ENCODE measurements around the gene KDM7A. TPM values are rescaled to one million over a fixed set of nuclear protein-coding genes. Genes with fewer than 3 reads are reported as not detected.

KDM7A gene
- total RNA-seq, 1 donor from 2014 or later: 8.8 TPM

DNA sequence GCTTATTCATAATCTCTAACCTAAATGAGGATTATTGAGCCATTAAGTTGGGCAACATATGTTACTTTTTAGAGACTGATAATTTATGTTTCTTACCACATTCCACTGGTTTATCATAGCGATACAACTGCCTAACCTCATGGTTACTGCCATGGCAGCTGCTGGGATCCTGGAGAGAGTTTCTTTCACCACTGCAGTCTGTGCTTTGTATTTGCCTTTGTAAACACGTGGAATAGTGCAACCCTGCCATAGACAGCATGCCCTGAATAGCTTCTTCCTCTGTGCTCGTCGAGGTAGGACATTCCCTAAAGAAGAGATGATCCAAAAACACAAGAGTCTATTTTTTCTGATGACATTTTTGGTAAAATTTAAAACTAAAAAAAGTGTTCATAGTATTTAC lies 80.3 kb downstream of the KDM7A start:
- DNase-seq (ENCODE audit: extremely low read depth, low read depth, low spot score): no peak

DNA sequence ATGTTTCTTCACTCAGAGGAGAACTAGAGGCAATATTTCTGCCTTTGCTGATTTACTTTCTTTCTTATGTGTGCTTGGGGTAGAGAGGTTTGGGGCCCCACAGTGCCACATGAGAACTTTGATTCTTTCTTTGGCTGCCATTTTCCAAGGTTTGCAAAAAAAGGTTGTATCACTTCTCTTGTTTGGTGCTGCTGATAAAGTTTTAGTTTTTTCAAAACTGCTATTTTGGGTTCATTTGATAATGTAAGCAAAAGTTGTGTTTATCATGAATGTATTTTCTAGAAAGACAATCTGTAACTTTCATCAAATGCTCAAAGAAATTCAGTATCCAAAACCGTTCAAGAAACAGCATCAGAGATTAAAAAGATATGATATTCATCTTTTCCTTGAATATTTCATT lies 83.4 kb downstream of the KDM7A start:
- DNase-seq (ENCODE audit: extremely low read depth, low read depth, low spot score): no peak

DNA sequence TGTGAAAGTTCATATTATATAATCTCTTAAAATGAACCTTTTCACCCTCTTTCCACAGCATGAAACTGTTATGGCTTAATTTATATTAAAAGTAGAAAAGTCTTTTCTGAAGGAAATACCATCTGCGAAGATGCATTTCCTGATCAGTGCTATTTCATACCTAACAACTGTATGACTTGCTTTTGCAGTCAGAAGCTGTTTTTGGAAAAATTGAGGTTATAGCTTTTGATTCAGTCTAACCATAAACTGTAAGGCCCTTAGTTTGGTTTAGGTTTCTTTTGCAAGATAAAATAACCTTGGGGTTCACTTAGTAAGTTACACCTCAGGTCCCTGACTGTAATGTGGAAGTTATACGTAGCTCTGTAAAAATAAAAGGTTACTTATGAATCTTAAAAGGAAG lies 91.3 kb downstream of the KDM7A start:
- DNase-seq (ENCODE audit: extremely low read depth, low read depth, low spot score): no peak

DNA sequence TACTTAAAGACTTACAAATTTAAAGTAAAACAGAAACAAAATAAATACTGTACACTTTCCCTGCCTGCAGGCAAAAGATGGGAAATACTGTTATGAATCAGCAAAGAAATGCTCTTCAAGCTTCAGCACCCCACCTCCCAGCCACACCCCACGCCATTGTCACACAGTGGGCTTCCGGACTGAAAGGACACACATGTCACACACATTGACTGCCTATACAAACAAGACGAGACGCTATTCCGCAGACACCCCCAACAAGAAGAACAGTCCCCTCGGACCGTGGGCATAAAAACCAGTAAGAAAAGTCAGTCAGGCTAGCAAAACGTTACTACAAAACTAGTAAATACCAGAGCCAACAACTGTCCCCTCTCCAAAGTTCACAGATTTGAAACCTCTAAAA lies 91.8 kb downstream of the KDM7A start:
- no peak for DNase-seq (ENCODE audit: extremely low read depth, low read depth, low spot score)

DNA sequence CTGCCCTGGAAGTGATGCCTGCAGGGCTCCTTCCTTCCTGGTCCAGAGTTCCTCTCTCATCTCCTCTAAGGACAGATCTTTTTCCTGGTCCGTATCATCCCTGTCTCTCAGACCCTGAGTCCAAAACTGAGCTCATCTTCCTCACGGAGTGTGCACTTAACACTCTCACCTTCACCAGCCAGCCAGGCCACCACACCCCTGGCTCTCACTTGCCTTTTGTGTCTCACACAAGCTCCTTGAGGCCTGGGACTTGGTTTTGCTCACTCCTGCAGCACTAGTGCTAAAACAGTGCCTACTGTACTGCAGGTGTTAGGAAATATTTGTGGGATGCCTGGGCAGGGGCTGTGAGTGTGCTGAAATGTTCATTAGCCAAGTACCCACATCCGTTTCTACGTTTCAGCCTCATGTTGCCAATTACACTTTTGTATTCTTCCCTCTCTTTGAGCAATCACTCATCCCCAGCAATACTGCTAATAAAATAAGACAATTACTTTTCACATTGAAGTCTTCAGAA lies 92.6 kb downstream of the KDM7A start:
- DNase-seq (ENCODE audit: extremely low read depth, low read depth, low spot score): no peak

DNA sequence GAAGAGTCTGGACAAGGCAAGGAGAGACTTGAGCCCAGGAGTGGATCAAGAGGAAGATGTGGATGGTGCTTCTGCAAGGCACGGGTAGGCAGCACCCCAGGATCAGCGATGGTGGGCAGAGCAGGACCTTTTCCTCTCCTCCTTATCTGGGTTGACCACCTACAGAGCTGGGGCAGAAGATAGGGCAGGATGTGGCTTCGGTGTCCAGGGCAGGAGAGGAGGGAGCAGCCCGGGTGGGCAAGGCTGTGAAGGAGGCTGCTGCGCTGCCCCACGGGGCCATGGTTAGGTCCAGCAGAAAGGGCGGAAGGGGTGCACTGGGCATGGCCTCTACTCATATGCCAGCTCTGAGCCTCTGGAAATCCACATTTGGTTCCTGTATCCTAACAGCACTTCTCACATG lies 94.0 kb downstream of the KDM7A start:
- DNase-seq (ENCODE audit: extremely low read depth, low read depth, low spot score): no peak

DNA sequence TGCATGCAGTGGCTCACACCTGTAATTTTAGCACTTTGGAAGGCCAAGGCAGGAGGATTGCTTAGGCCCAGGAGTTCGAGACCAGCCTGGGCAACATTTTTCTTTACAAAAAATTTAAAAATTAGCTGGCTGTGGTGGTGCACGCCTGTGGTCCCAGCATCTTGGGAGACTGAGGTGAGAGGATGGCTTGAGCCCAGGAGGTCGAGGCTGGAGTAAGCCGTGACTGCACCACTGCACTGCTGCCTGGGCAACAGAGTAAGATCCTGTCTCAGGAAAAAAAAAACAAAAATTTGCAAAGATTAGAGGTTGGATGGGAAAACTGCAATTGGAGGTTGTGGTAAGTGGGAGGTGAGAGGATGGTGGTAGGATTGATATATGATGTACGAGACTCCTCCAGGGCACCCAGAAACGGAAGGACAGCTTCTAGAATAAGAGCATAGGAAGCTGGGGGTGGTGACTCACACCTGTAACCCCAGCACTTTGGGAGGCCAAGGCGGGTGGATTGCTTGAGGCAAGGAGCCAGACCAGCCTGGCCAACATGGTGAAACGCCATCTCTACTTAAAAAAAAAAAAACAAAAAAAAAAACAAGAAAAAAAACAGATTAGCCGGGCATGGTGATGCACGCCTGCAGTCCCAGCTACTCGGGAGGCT lies 94.9 kb downstream of the KDM7A start:
- DNase-seq (ENCODE audit: extremely low read depth, low read depth, low spot score): no peak

DNA sequence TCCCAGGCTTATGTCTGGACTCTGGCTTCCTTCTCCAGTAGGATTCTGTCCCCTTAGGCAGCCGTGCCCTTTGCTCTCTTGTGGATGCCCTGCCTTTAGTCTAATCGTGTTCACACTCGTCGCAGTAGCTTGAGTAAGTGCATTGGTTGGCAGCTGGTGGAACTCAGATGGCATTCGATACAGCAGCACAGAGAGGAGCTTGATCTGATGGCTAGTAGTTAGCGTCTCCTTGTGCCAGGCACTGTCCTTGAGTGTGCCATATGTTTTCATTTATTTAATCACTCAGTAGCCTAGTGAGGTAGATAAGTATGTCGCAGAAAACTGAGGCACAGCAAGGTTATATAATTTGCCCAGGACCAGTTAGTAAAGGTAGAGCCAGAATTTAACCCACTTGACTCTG lies 95.9 kb downstream of the KDM7A start:
- no peak for DNase-seq (ENCODE audit: extremely low read depth, low read depth, low spot score)

DNA sequence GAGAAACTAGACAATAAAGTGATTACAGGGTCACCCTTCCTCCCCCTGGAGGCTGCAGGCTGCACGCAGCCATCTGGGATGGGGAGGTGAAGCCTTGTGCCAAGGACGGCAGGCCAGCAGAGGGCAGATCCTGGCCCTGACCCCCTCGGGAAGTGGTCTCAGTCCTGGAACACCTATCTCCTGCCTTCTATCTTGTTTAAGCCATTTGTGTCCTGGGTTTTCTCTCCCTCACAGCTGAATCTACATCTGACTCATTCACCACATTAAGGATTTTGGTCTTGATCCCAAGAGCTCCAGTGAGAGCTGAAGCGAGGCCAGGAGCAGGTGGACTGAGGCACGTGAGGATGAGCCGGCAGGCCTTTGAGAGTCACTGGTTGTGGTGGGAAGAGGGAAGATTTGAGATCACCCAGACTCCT lies 97.7 kb downstream of the KDM7A start:
- DNase-seq (ENCODE audit: extremely low read depth, low read depth, low spot score): no peak

DNA sequence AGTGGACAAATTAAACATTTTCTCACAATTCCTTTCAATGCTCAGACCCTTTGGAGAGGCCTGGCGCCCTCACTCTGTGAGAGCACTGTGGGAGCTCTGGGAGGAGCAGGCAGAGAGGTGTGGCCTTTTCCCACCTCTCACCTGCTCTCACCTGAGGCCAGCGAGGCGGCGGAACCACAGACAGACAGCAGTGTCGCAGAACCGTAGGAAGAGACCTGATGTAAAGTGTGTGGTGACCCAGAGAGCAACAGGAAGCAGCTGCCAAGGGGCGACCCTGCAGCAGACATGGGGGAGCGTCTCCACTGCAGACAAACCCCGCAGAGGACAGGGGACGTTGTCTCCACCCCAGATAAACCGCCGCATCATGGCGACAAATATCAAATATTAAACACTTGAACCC lies 98.4 kb downstream of the KDM7A start:
- DNase-seq (ENCODE audit: extremely low read depth, low read depth, low spot score): no peak

DNA sequence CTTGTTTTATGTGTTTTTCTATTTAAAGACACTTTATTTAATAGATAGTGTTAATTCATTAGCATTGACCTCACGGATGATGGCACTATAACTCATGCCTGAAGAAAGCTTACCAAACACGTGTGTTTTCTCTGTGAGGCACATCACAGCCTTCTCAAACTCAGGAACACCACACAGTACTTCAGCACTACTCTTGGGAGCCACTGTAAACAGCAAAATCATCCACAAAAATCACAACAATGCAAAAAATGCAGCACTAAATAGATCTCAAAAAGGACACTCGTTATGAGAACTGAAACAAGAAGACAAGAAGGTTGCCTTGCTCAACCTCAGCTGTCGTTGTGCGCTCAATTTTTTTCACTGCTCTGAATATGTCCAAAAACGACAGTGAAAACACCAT lies 102.0 kb downstream of the KDM7A start:
- DNase-seq (ENCODE audit: extremely low read depth, low read depth, low spot score): no peak

DNA sequence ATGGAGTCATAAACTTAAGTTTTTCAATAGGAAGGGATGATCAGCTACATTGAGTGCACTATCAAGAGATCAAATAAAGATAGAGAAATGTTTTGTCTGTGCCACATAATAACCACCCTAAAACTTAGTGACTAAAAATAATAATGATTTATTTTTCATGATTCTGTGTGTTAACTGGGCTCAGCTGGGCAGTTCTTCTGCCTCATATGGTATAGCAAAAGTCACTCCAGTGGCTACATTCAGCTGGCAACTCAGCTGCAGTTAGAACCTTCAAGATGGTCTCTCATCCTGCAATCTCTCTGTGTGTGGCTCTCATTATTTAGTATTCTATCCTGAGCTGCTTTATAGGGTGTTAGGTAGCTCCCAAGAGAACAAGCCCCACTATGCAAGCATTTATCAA lies 106.2 kb downstream of the KDM7A start:
- DNase-seq (ENCODE audit: extremely low read depth, low read depth, low spot score): no peak

DNA sequence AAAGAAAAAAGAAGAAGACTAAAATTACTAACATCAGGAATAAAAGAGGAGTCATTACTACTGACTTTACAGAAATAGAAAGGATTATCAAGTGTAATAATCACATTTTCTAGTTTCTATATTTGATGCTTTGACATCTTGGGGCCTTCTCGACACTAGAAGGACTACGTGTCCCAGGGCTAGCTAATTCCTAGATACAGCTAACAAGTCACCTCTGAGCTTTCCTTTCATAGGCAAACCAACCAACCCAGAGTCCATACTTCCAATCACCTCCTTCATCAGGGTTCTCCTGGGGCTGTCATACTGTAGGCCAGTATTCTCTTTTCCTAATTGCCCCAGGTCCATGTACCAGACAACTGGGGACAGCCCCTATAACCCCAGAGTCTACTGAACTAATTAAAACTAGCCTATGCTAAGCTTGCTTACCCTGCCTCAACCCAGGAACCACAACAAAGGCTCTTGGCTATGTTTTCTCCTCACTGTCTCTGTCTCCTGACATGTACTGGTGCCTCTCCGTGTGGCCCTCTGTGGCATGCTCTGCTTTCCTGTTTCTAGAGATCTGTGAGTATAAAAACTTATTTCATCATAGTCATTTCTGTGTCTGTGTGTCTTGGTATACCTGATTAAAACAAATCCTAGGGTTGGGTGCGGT lies 107.4 kb downstream of the KDM7A start:
- DNase-seq (ENCODE audit: extremely low read depth, low read depth, low spot score): no peak

DNA sequence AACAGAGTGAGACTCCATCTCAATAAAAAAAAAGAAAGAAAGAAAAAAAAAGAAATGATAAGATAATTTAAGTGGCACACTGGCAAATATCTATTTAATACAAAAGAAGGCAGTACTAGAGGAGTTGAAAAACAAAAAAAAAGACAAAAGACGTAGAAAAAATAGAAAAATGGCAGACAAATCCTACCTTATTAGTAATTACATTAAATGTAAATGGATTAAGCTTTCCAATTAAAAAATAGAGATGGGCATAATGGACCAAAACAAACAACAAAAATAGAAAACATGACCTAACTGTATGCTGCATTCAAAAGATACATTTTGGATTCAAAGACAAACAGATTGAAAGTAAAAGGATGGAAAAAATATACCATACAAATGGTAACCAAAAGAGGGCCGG lies 108.8 kb downstream of the KDM7A start:
- no peak for DNase-seq (ENCODE audit: extremely low read depth, low read depth, low spot score)

DNA sequence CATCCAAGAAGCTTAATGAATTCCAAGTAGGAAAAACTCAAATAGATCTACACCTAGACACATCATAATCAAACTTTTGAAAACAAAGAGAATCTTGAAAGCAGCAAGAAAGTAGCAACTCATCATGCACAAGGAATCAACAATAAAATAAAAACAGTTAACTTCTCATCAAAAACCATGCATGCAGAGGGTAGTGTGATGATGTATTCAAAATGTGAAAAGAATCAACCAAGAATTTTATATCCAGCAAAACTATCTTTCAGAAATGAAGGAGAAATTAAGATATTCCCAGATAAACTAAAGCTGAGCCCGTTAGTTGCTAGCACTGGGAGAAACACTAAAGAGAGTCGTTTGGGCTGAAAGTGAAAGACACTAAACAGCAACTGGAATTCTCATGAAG lies 109.7 kb downstream of the KDM7A start:
- no peak for DNase-seq (ENCODE audit: extremely low read depth, low read depth, low spot score)

DNA sequence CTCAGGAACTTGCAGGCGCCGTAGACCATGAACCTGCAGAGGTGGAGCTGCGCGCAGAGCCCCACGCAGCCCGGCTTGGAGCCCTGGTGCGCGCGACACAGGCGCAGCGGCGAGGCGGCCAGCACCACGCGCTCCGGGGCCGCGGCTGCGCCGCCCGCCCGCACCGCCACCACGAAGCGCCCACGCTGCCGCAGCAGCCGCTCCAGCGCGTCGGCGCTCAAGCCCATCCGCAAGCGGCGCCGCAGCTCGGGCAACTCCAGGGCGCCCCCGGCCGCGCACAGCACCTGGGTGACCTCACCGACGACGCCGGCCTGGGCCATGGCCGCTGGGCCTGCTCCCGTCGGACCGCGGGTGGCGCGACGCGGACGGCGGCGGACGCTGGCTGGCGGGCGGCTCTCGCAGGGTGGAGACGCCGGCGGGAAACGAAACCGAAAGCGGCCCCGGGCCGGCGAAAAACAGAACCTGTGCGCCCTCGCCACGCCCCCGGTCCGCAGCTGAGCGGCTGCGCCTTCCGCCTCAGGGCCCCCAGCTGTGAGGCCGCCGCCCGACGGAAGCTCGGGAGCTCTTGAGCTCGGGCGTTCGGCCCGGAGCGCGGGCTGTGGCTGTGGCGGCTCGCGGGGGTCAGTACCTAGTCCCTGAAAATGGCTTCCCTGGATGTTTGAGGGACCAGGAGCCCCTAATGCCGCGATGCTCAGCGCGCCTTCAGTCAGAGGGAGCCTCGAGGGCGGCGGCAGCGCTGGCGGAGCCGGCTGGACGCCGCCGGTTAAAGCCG lies 114.1 kb downstream of the KDM7A start, which contains the start of gene PARP12:
TSS of gene PARP12 (minus strand) at position 424 of the 772 bp plus-strand sequence. CDS start at position 320, 104 bp downstream.
- no peak for DNase-seq (ENCODE audit: extremely low read depth, low read depth, low spot score)

DNA sequence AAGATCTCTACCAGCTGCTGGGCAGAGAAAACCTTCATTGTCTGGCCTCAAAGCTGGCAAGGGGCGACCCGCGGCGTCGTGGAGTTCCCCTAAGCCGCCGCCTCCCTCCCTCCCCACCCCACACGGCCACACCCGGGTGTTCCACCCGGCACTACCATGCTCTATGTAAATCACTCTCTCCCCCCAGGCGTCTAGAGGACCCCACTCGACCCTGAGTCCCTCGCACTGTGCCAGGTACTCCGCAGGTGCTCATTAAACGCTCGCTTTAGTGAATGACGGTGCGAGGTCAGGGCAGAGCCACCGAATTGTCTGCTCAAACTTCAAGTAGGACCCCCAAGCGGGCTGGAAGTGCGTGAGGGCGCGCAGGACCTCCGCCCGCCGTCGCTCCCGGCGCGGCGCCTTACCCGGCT lies 114.7 kb downstream of the KDM7A start:
- DNase-seq (ENCODE audit: extremely low read depth, low read depth, low spot score): no peak

DNA sequence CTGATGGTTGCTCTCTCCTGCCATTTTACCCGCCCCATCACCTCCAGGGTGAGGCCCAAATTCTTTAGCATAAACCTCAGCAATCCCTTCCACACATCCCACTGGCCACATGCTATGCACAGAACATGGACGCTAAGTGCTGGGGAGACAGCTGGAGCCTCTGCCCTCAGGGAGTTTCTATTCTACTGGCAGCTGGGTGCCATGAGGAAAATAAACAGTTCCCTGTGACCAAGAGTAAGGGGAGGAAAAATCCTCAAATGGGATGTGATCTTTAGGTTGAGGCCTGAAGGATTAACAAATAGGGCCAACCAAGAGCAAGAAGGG lies 115.2 kb downstream of the KDM7A start:
- DNase-seq (ENCODE audit: extremely low read depth, low read depth, low spot score): no peak

DNA sequence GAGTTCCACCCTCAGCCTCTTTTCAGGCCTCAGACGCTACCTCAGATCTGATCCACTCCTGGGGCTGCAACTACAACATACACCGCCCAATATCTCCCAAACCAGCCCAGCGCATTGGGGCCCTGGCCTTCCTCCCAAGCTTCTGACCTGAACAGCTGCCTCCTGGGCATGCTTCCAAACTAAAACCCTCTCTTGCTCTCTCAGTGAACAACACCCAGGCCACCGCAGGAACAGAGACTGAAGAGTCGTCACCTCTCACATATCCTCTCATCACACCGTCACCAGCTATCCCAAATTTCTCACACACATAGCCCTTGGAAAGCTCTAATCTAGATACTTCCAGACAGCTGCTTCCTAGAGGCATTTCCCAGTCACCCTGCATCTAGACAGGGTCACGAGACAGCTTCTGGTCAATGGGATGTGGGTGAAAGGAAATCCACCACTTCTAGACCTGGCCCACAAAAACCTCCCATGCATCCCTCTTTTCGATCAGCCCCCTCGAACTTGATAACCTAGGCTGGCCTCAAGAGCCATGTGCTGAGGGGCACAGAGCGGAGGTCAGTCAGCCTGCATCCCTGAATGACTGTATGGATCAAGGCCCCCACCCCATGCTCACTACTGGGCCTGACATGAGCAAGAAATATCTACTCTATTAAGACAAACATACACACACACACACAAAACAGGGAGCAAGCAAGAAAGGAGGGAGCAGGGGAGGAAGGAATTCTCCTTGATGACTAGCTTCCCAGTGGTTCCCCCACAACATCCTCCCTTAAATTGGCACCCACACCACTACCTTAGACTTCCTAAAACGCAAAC lies 115.8 kb downstream of the KDM7A start:
- peak; percentile 58 for DNase-seq (ENCODE audit: extremely low read depth, low read depth, low spot score)

DNA sequence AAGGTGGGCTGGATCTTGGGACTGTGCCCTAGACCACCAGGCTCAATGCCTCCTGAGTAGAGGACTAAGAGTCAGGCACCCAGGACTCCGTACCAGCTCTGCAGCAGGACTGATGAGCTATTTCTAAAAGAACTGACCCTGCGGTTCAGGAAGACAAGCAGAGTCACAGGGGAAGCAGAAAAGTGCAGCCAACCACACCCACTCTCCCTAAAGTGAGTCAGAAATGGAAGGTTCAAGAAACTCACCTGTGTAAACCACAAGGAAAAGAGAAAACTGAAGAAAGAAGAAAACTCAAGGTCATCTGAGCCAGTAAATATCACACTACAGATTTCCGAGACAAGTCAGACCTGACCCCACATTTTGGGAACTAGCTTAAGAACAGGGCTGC lies 116.5 kb downstream of the KDM7A start:
- no peak for DNase-seq (ENCODE audit: extremely low read depth, low read depth, low spot score)

Data from glomerular endothelial cell (primary cell).